DND-41 (cell line): ENCODE measurements around the gene SLC25A45.
A peak's percentile ranks its signal among the peaks of the same experiment; 100 is the strongest.

ENCODE experiments used
- ATAC-seq: fragments of 200-7000 bp; cut with Tn5 transposase; 3 replicates; pipeline ENCODE4 v1.9.1; 2021; ENCODE audit warnings: low read depth; ENCODE audit not compliant: insufficient read depth
- DNase-seq: peaks from one replicate; pipeline ENCODE4 v3.0.0-alpha.2; 2020
- H2AFZ ChIP-seq: 2 replicates; pipeline ENCODE4 v1.6.0; 2012; ENCODE audit warnings: low read depth, low read length
- H3K27ac ChIP-seq: 2 replicates; pipeline ENCODE4 v1.5.1; 2012; ENCODE audit warnings: low read length, inconsistent platforms
- H3K27me3 ChIP-seq: fragments of 200-600 bp; sonication (generic); 2 replicates; pipeline ENCODE4 v1.6.0; 2012; ENCODE audit warnings: low read length, mild to moderate bottlenecking, inconsistent platforms; ENCODE audit not compliant: insufficient read depth, poor library complexity
- H3K36me3 ChIP-seq: 2 replicates; pipeline ENCODE4 v1.5.1; 2012; ENCODE audit warnings: low read length, inconsistent platforms; ENCODE audit not compliant: insufficient read depth
- H3K4me1 ChIP-seq: 2 replicates; pipeline ENCODE4 v1.5.1; 2012; ENCODE audit warnings: mild to moderate bottlenecking, low read length; ENCODE audit not compliant: insufficient read depth
- H3K4me2 ChIP-seq: 2 replicates; pipeline ENCODE4 v1.6.0; 2012; ENCODE audit warnings: mild to moderate bottlenecking, moderate library complexity, low read length, inconsistent platforms; ENCODE audit not compliant: insufficient read depth
- H3K4me3 ChIP-seq, 2 experiments: fragments of 200-600 bp in 1 of 2; shearing (Covaris generic) in 1 of 2; 2 replicates each; pipeline ENCODE4 v1.5.1; 2012 to 2016; ENCODE audit warnings: inconsistent platforms in 2 of 2, low read length in 2 of 2, mild to moderate bottlenecking in 2 of 2, low read depth in 1 of 2, moderate library complexity in 1 of 2
- H3K79me2 ChIP-seq: 2 replicates; pipeline ENCODE4 v1.6.0; 2012; ENCODE audit warnings: low read length, inconsistent platforms; ENCODE audit not compliant: insufficient read depth
- H3K9ac ChIP-seq: 2 replicates; pipeline ENCODE4 v1.6.0; 2012; ENCODE audit warnings: low read depth, mild to moderate bottlenecking, inconsistent platforms, low read length, moderate library complexity
- H3K9me3 ChIP-seq: 2 replicates; pipeline ENCODE4 v1.5.1; 2012; ENCODE audit warnings: low read length, moderate library complexity, mild to moderate bottlenecking, inconsistent platforms; ENCODE audit not compliant: insufficient read depth, severe bottlenecking
- H4K20me1 ChIP-seq: 2 replicates; pipeline ENCODE4 v1.6.0; 2012; ENCODE audit warnings: low read length; ENCODE audit not compliant: insufficient read depth
- EZH2 ChIP-seq: IDR thresholded peaks from 3 replicates; pipeline ENCODE4 v1.6.1; 2012; ENCODE audit warnings: borderline replicate concordance, low read depth, mild to moderate bottlenecking, moderate library complexity, low read length, inconsistent platforms; ENCODE audit not compliant: severe bottlenecking
- TF ChIP-seq, protein P1 (sequence below): IDR thresholded peaks from 2 replicates; pipeline ENCODE4 v1.5.1; 2012; ENCODE audit warnings: borderline replicate concordance, low read length, moderate library complexity, mild to moderate bottlenecking; ENCODE audit not compliant: poor library complexity, severe bottlenecking; ENCODE audit errors: extremely low read depth

Gene SLC25A45

DNA sequence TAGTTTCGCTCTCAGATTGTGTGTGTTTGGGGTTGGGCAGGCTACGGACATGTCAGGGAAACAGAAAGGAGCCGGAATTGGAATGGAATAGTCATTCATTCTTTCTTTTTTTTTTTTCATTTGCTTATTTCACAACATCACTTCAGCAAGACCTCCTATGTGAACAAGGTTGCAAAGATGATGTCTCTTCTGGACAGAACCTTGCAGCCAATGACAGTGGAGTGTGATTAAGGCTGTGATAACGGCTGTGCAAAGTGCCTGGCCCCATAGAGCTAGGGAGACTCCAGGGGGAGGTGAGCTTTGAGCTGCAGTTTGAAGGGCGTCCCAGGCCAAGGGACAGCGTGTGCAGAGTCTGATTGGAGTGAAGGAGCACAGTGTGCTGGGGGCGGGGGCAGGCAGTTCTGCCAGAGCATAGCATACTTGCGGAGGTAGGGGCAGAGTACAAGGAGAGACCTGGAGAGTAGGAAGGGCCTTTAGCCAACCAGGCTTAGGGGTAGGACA lies 24.5 kb downstream of the SLC25A45 start:
- no peaks in the 10 kb centered on the region; the same call in 1 of the 2 replicates for H3K36me3 ChIP-seq
- no peak for DNase-seq
- no peak overlapping the region for H3K9ac ChIP-seq
- no peak overlapping the region for H2AFZ ChIP-seq
- ATAC-seq, result no peak
- H4K20me1 ChIP-seq, result peaks cover 4% of the 10 kb centered on the region; the same call in 1 of the 2 replicates
- H3K9me3 ChIP-seq, result no peaks in the 10 kb centered on the region
- H3K79me2 ChIP-seq, result no peaks in the 10 kb centered on the region
- peaks cover 21% of the 10 kb centered on the region for H3K4me1 ChIP-seq
- H3K4me2 ChIP-seq, result no peak overlapping the region
- TF ChIP-seq, protein P1, sequence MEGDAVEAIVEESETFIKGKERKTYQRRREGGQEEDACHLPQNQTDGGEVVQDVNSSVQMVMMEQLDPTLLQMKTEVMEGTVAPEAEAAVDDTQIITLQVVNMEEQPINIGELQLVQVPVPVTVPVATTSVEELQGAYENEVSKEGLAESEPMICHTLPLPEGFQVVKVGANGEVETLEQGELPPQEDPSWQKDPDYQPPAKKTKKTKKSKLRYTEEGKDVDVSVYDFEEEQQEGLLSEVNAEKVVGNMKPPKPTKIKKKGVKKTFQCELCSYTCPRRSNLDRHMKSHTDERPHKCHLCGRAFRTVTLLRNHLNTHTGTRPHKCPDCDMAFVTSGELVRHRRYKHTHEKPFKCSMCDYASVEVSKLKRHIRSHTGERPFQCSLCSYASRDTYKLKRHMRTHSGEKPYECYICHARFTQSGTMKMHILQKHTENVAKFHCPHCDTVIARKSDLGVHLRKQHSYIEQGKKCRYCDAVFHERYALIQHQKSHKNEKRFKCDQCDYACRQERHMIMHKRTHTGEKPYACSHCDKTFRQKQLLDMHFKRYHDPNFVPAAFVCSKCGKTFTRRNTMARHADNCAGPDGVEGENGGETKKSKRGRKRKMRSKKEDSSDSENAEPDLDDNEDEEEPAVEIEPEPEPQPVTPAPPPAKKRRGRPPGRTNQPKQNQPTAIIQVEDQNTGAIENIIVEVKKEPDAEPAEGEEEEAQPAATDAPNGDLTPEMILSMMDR, result no peak
- no peak for TF ChIP-seq EZH2
- no peak overlapping the region for H3K27ac ChIP-seq
- H3K27me3 ChIP-seq, result no peaks in the 10 kb centered on the region
- no peak overlapping the region for H3K4me3 ChIP-seq

DNA sequence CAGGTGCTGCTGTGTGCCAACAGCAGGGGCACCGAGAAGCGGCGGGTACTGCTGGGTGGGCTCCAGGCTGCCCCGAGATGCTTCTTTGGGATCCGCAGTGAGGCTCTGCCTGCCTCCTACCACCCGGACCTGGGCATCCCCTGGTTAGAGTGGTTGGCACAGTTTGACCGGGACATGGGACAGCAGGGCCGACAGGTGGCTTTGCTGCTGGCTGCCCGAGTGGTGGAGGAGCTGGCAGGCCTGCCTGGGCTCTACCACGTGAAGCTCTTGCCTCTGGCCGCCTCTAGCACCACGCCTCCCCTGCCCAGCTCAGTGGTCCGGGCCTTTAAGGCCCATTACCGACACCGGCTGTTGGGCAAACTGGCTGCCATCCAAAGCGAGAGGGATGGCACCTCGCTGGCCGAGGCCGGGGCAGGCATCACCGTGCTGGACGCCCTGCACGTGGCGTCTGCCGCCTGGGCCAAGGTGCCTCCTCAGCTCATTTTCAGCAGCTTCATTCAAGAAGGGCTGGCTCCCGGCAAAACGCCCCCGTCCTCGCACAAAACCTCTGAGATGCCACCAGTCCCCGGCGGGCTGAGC lies 26.0 kb downstream of the SLC25A45 start:
- Histone ChIP-seq H3K9ac (no peak overlapping the region), H3K27ac (no peak overlapping the region), H3K27me3 (no peaks in the 10 kb centered on the region), H3K4me3 (no peak overlapping the region), H3K79me2 (no peaks in the 10 kb centered on the region), H3K4me1 (peaks cover 21% of the 10 kb centered on the region), H4K20me1 (peaks cover 4% of the 10 kb centered on the region; the same call in 1 of the 2 replicates), H2AFZ (no peak overlapping the region), H3K9me3 (no peaks in the 10 kb centered on the region), H3K36me3 (peaks cover 13% of the 10 kb centered on the region), H3K4me2 (no peak overlapping the region)
- TF ChIP-seq, protein P1, result no peak
- TF ChIP-seq EZH2, result no peak
- no peak for ATAC-seq
- DNase-seq, result no peak

DNA sequence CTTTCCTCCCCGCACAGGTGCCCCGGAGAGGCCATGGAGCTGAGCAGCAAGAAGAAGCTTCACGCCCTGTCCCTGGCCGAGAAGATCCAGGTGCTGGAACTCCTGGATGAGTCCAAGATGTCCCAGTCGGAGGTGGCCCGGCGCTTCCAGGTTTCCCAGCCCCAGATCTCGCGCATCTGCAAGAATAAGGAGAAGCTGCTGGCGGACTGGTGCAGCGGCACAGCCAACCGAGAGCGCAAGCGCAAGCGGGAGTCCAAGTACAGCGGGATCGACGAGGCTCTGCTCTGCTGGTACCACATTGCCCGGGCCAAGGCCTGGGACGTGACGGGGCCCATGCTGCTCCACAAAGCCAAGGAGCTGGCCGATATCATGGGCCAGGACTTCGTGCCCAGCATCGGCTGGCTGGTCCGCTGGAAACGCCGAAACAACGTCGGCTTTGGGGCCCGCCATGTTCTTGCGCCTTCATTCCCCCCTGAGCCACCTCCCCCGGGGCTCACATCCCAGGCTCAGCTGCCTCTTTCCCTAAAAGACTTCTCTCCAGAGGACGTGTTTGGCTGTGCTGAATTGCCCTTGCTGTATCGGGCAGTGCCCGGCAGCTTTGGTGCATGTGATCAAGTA lies 26.6 kb downstream of the SLC25A45 start:
- H3K4me2 ChIP-seq, result peak overlapping the region; percentile 98
- H3K4me1 ChIP-seq, result peaks cover 21% of the 10 kb centered on the region
- peaks cover 15% of the 10 kb centered on the region for H3K36me3 ChIP-seq
- H3K9ac ChIP-seq, result no peak overlapping the region; the same call in 1 of the 2 replicates
- H3K79me2 ChIP-seq, result no peaks in the 10 kb centered on the region
- TF ChIP-seq, protein P1, result no peak
- no peak for TF ChIP-seq EZH2
- H3K27ac ChIP-seq, result no peak overlapping the region
- no peak overlapping the region for H2AFZ ChIP-seq
- H3K9me3 ChIP-seq, result no peaks in the 10 kb centered on the region
- 0 out of 4 replicates have a peak overlapping the region, but pooled peaks of 1 of the 2 experiments have one; percentile 66 for H3K4me3 ChIP-seq
- H3K27me3 ChIP-seq, result no peaks in the 10 kb centered on the region
- no peak for ATAC-seq
- DNase-seq, result no peak
- peaks cover 4% of the 10 kb centered on the region; the same call in 1 of the 2 replicates for H4K20me1 ChIP-seq
